Right renal pelvis (tissue), 4 donors: ENCODE data around the gene IL17RE. TPM values are rescaled to one million over a fixed set of nuclear protein-coding genes. Genes with fewer than 3 reads are reported as not detected.
A peak's percentile ranks its signal among the peaks of the same experiment; 100 is the strongest.
"Not testable (repeated sequence)": the region's sequence is repeated elsewhere in the genome, so short reads cannot be mapped to it uniquely, and the experiment has no call there.

Source experiments
- DNase-seq, 4 donors: peaks; one replicate each; pipeline ENCODE4 v3.0.0-alpha.2; 2013; ENCODE audit warnings: low read depth in 4 of 4, low spot score in 3 of 4, missing footprints in 1 of 4
- polyA plus RNA-seq, 4 donors: library from polyadenylated mRNA; unstranded; fragments of 120-200 nt; gene quantifications; one replicate each; pipeline ENCODE4 v1.2.1, GENCODE V29; 2013; ENCODE audit not compliant: insufficient read length in 4 of 4

IL17RE gene
- polyA plus RNA-seq, 4 donors, result 11.0 to 15.2 (median 11.8) TPM

DNA sequence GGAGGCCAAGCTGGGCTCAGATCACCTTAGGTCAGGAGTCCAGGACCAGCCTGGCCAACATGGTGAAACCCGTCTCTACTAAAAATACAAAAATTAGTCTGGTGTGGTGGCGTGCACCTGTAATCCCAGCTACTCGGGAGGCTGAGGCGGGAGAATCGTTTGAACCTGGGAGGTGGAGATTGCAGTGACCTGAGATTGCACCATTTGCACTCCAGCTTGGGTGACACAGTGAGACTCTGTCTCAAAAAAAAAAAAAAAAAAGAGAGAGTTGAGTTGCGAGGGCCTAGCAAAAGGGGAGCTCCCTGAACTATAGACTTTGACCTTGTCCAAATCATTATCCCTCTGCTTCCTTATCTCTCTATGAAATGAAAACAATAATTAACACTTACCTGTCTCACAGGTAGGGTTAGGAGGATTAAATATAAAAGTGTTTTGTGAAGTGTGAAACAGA, 1.7 kb upstream of the IL17RE start:
- not testable (repeated sequence) for DNase-seq

DNA sequence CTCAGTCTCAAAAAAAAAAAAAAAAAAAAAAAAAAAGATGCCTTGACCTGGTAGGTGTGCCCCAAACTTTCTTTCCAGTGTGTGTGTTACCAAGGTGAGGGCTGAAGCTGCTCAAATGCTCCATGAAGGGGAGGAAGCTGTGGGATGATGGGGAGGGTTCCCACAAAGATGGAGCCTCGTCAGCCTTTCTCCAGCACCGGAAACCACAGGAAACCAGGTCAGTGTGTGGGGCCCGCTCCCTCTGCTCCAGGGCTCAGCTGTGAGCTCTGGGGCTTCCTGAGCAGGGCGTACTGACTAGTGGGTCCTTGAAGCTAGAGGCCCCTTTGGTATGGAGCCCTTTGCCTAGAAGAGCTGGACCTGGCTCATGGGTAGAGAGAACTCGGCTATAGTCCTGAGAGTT, 681 bp upstream of the IL17RE start:
- no peak for DNase-seq

DNA sequence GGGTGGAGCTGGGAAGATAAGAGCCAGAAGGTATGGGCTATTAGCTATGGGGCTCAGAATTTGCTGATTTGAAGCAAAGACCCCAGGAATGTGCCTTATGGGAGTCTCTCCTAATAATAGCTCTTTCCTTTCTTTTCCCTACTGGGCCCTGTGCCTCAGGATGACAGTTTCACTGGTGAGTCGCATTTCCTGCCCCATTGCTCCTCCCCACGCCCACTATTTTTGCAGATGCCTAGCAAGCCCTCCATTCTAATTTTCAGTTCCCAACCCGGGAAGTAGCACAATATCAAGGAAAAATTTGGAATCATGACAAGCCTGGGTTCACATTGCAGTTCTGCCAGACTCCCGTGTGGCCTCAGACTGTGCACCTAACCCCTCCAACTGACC, 583 bp downstream of the IL17RE start:
- no peak for DNase-seq

DNA sequence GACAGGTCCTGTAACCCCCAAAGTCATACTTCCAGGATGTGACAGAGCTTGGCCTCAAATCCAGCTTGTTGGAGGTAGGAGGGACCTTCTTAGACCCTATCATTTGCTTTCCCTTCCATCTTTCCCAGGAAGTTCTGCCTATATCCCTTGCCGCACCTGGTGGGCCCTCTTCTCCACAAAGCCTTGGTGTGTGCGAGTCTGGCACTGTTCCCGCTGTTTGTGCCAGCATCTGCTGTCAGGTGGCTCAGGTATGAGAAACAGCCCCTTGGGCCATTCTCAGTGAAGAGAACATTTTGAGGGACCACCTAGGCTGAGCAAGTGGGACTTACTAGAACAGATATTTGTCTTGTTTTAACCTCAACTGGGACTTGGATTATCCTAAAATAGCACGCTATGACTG, 1.3 kb downstream of the IL17RE start:
- no peak for DNase-seq

DNA sequence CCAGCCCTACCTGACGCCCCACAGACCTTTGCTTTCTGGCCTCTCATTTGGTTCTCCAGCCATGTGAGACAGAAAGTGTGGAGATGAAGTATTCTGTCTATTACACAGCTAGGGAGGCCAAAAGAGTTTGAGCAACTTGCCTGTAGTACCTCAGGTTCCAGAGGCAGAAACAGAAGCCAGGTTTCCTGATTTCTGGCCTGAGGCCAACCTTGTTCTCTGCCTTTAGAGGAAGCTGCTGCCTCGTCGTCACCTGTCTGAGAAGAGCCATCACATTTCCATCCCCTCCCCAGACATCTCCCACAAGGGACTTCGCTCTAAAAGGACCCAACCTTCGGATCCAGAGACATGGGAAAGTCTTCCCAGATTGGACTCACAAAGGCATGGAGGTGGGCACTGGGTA, 3.8 kb downstream of the IL17RE start:
- no peak for DNase-seq

DNA sequence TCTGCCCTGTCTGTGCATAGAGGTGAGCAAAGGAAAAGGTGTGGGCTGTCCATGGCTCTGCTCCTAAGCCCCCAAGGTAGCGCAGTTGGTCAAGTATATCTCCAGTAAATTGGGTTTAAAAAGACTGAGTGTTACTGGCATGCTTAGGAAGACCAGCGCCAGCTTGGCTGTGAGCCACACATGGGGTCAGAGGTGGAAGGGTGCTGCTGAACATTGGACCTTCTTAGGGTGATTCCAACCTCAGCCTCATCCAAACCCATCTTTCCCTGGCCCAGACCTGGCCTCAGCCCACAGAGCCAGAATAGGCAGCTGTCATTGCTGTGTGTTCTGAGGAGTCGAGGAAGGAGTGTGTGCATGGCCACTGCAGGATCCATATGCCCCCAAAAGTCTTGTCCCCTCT, 5.6 kb downstream of the IL17RE start:
- DNase-seq, result no peak

DNA sequence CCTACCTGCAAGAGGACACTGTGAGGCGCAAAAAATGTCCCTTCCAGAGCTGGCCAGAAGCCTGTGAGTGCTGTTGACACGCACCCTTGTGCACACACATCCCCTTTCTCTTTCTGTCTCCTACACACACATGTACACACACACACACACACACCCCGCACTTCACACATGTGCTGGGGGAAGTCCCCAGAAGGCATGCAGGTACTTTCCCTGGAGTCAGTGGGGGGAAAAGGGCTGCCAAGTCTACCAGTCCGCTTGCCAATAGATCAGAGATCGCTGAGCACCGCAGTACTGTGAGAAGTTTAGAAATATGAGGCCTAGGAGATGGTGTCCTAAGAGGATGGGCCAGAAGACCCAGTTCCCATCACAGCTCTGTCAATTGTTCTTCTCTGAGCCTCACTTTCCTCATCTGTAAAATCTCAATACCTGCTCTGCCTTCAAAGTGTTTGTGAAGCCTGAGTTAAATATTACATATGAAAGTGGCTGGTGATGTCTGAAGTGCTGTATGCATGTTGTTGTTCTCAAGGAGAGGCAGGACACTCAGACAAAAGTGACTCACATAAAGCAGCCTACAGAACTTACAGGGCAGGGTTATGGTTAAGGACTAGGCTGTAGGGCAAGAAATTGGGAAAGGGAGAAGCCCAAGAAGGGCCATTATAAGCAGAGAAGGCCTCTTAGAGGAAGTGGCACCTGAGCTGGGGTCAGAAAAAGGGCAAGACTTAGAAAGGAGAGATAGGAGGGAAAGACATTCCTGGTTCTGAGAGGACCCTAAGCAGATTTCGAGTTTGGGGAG, 6.8 kb downstream of the IL17RE start:
- no peak for DNase-seq

DNA sequence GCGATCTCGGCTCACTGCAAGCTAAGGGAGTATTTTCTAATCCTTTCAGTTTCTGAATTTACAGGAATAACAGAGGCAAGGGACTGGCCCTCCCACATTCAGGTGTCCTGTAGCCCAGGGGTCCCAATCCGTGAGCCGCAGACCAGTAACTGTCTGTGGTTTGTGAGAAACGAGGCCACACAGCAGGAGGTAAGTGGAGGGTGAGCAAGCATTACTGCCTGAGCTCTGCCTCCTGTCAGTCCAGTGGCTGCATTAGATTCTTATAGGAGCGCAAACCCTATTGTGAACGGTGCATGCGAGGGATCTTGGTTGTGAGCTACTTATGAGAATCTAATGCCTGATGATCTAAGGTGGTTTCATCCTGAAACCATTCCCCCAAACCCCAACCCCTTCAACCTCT, 9.2 kb downstream of the IL17RE start:
- no peak for DNase-seq

DNA sequence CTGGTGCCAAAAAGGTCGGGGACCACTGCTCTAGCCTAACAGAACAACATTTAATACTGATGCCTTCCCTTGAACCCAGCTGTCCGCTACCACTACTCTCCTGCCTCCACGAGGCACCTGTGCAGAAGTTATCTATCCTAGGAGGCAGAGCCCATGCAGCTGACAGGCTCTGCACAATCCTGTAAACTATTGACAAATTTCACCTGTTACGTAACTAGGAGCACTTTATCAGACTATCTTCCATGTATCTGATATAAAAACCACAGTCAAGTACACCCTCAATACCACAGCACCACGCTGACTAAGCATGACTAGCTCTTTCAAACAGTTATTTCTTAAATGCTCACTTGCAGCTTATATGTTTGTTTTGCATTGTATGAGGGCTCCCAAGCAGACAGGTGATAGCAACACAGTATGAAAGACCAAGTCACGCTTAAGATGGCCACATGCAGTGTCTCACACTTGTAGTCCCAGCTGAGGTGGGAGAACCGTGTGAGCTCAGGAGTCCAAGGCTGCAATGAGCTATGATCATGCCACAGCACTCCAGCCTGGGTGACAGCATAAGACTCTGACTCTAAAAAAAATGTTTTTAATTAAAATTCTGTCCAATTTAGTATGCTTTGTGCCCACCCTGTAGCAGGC, 9.8 kb downstream of the IL17RE start:
- DNase-seq, result no peak

DNA sequence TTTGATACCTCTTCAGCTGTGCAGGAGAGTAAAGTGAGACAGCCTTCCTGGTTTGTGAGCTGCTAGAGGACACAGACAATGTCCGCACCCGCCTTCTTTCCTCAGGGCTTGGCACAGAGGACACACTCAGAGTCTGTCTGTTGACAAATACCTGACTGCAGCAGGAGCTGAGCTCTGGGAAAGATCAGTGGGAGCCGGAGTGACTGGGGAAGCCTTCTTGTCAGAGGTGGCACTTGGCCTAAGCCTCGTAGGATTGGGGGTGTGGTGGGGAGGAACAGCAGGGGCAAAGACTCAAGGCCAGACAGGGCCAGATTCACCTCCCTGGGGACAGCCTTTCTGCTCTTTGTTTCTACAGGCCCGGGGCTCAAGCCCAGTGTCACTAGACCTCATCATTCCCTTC, 11.0 kb downstream of the IL17RE start:
- DNase-seq, result no peak

DNA sequence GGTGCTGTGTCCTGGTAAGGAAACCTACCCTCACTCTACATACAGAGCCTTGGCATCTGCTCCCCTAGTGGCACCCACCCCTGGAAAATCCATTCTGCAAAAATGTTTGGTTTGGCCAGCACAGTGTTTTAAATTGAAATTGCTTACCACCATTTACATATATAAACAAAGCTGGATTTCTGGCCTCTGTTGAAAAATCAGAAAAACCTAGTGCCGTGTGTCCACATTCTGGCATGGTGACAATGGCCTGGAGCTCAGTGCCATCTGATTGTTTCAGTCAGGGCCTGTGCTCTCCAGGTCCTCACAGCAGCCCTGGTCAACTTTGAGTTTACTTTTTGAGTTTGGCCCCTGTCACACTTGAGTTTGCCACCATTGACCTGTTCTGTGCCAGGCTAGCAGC, 11.4 kb downstream of the IL17RE start:
- DNase-seq, result no peak

DNA sequence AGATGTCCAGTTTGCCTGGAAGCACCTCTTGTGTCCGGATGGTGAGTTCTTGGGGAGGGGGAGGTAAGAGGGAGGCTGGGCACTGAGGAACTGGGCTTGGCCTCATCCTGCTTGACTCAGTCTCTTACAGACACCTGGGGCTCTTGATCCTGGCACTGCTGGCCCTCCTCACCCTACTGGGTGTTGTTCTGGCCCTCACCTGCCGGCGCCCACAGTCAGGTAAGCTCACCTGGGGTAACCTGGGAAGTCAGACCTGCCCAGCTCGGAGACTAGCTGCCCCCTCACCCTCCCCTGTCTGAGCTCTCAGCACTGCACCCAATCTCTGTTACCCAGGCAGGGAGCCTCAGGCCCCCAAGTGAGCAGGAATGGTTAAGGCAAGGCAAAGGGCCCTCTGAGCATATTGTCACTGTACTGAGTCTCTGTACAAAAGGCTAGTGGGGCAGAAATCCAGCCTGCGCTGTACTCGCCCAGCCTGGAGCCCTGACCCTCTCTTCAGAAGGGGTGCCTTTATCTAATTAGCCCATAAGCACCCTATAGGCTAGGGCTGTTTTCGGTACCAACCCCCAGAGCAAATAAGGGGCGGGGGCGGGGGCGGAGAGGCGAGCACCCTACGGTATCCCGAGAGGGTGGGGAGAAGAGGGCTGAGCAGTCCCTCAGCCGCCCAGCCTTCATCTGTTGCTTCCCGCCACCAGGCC, 12.1 kb downstream of the IL17RE start:
- DNase-seq, result no peak

DNA sequence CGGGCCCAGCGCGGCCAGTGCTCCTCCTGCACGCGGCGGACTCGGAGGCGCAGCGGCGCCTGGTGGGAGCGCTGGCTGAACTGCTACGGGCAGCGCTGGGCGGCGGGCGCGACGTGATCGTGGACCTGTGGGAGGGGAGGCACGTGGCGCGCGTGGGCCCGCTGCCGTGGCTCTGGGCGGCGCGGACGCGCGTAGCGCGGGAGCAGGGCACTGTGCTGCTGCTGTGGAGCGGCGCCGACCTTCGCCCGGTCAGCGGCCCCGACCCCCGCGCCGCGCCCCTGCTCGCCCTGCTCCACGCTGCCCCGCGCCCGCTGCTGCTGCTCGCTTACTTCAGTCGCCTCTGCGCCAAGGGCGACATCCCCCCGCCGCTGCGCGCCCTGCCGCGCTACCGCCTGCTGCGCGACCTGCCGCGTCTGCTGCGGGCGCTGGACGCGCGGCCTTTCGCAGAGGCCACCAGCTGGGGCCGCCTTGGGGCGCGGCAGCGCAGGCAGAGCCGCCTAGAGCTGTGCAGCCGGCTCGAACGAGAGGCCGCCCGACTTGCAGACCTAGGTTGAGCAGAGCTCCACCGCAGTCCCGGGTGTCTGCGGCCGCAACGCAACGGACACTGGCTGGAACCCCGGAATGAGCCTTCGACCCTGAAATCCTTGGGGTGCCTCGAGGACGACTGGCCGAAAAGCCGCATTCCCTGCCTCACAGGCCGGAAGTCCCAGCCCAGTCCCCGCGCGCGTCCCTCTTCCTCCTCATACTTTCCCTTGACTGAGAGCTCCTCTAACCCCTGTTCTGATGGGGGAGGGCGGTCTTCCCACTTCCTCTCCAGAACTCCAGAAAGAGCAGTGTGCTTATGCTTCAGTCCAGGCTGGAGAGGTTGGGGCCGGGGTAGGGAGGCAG, 12.8 kb downstream of the IL17RE start:
- DNase-seq, result peak in 2 of 4 donors; percentile 47 to 55

DNA sequence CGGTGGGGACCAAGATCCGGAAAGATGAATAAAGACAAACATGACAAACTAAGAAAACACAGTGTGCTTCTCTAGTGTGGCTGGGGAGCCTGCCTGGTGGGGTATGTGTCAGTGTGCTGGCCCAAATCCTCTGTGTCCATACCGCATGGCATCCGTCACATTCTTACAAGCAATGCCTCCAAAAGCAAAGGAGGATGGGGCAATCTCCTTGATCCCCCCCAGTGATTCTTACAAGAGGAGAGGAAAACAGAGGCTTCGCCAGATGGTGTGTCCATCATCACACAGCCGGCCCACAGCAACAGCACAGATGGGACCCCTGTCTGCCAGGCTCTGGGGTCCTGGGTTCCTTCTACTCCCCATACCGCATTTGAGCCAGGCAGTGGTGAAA, 13.7 kb downstream of the IL17RE start:
- DNase-seq, result no peak

DNA sequence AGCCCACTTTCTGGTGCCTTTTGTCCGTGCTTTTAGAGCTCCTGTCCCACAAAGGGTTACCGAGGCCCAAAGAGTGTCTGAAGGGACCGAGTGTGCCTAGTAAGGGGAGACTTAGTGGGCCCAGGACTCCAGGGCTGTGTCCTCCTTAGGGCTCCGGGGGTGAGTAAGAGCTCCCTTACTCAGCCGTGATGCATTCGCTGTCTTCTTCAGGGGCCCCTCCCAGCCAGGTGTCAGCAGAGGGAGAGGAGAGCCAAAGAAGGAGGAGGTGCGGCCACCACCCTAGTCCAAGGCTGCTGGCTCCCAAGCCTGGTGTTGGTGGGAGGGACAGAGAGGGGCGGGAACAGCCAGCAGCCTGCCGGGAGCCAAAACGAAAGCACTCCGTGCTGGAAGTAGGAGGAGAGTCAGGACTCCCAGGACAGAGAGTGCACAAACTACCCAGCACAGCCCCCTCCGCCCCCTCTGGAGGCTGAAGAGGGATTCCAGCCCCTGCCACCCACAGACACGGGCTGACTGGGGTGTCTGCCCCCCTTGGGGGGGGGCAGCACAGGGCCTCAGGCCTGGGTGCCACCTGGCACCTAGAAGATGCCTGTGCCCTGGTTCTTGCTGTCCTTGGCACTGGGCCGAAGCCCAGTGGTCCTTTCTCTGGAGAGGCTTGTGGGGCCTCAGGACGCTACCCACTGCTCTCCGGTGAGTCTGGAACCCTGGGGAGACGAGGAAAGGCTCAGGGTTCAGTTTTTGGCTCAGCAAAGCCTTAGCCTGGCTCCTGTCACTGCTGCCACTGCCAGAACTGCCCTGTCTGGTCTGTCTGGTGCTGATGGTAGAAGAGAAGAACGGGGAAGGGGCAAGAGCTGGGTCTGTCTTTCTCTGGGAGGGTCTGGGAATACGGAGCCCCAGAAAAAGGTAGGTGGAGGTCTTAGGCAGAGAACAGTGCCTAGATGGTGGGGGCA, 14.4 kb downstream of the IL17RE start, which contains the start of gene IL17RC:
IL17RC (plus strand) TSS at position 365 of the 947 bp plus-strand sequence; CDS start at position 583, 218 bp downstream.
- DNase-seq, result peak in 2 of 4 donors; percentile 60 to 70

DNA sequence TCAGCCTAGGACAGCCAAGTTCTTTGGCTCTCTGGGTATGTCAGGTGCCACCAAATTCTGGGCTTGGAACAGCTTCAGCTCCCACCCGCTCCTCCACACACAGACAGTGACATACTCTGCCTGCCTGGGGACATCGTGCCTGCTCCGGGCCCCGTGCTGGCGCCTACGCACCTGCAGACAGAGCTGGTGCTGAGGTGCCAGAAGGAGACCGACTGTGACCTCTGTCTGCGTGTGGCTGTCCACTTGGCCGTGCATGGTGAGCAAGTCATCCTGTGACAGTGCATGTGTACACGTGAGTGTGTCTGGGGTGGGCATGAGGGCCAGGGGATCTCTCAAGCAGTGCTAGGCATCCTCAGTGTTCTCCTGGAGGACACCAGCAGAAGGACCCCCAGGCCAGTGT, 15.2 kb downstream of the IL17RE start:
- DNase-seq, result no peak

DNA sequence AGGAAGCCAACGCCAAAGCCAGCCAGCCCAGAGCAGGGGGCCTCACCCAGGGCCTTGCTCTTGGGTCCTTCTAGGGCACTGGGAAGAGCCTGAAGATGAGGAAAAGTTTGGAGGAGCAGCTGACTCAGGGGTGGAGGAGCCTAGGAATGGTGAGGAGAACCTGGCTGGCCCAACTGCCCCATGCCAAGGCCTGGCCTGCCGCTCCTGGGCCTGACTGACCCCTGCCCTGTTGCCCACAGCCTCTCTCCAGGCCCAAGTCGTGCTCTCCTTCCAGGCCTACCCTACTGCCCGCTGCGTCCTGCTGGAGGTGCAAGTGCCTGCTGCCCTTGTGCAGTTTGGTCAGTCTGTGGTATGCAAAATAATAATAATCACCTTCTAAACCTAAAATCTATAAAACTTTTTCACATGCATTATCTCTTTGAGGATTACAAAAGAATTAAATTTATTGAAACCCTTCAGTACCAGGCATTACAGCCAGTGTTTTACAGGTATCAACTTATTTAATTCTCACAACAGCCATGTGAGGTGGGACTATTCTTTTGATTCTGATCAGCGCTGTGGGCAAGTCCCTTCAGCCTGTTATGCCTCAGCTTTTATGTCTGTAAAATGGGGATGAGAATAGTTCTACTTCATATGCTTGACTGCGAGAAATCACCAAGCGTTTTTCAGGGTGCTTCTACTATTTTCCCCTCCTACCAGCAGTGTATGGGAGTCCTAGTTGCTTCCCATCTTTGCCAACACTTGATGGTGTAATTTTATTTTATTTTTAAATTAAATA, 15.8 kb downstream of the IL17RE start:
- DNase-seq, result no peak

DNA sequence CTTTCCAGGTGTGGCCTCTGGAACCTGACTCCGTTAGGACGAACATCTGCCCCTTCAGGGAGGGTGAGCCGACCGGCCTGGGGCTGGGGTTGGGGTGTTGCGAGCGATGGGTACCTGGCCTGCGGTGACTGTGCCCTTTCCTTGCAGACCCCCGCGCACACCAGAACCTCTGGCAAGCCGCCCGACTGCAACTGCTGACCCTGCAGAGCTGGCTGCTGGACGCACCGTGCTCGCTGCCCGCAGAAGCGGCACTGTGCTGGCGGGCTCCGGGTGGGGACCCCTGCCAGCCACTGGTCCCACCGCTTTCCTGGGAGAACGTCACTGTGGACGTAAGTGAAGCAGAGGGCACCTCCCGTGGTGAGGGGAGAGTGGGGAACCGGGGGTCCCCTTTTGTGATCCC, 25.5 kb downstream of the IL17RE start:
- DNase-seq, result no peak
